Testis (tissue), 3 donors: Measurements from ENCODE around the gene PLXDC2. TPM values are rescaled to one million over a fixed set of nuclear protein-coding genes. Genes with fewer than 3 reads are reported as not detected.

Experiments
- DNase-seq: peaks from one replicate; pipeline ENCODE4 v3.0.0-alpha.2; 2019
- H3K27ac ChIP-seq, 2 donors: fragments of 200-600 bp; sonication (generic); one replicate each; pipeline ENCODE4 v1.5.1; 2019
- H3K27me3 ChIP-seq: fragments of 200-600 bp; sonication (generic); one replicate; pipeline ENCODE4 v1.5.1; 2019
- H3K36me3 ChIP-seq: fragments of 200-600 bp; sonication (generic); one replicate; pipeline ENCODE4 v1.5.1; 2017; ENCODE audit warnings: low read depth; ENCODE audit errors: missing control alignments
- H3K4me1 ChIP-seq: fragments of 200-600 bp; sonication (generic); one replicate; pipeline ENCODE4 v1.5.1; 2019
- H3K4me3 ChIP-seq, 2 donors: fragments of 200-600 bp; sonication (generic); one replicate each; pipeline ENCODE4 v1.5.1; 2017 to 2019
- H3K9me3 ChIP-seq: fragments of 200-600 bp; sonication (generic); one replicate; pipeline ENCODE4 v1.5.1; 2017
- CTCF ChIP-seq, 3 experiments: fragments of 450-650 bp in 2 of 3; fragments of 200-600 bp in 1 of 3; sonication (generic) in 1 of 3; IDR thresholded peaks; one replicate each; pipeline ENCODE4 v1.5.1; 2016 to 2019; ENCODE audit warnings: antibody characterized with exemption in 3 of 3, mild to moderate bottlenecking in 2 of 3, moderate library complexity in 1 of 3
- POLR2A ChIP-seq: fragments of 450-650 bp; IDR thresholded peaks from one replicate; pipeline ENCODE4 v1.6.1; 2017; ENCODE audit warnings: antibody characterized with exemption, mild to moderate bottlenecking, moderate library complexity
- WGBS, 2 donors: methylation state at CpG; one replicate each; pipeline ENCODE4 v1.1.5; 2018; 5-methylcytosine and 5-hydroxymethylcytosine counted together
- intact Hi-C: fragments of 100-400 bp; cut with DNase I; formaldehyde crosslinking; loops from one replicate; pipeline ENCODE4 v1.15.1; 2023; ENCODE audit warnings: low total_unique reads
- polyA plus RNA-seq: library from polyadenylated mRNA; stranded (reverse); fragments of 350-450 nt; fragmentation: Illumina TruSeq; extraction: RNeasy Lipid Tissue Mini Kit (QIAGEN cat#74804); gene quantifications from one replicate; pipeline ENCODE4 v1.2.3, GENCODE V29; 2014; ENCODE audit warnings: low read depth, low replicate concordance; ENCODE audit not compliant: insufficient read depth
- small RNA-seq, 2 donors: library from RNA; depleted of rRNA; stranded (forward); fragments of <200 nt; gene quantifications; one replicate each; pipeline ENCODE3, GENCODE V24; 2016
- total RNA-seq, 2 donors: library from RNA; depleted of rRNA; stranded (reverse); fragments of >200 nt; gene quantifications; one replicate each; pipeline ENCODE4 v1.2.3, GENCODE V29; 2016

Gene PLXDC2
- total and polyA plus RNA-seq, 3 donors from 2014 or later: 27.5 to 81.7 (median 53.6) TPM

DNA sequence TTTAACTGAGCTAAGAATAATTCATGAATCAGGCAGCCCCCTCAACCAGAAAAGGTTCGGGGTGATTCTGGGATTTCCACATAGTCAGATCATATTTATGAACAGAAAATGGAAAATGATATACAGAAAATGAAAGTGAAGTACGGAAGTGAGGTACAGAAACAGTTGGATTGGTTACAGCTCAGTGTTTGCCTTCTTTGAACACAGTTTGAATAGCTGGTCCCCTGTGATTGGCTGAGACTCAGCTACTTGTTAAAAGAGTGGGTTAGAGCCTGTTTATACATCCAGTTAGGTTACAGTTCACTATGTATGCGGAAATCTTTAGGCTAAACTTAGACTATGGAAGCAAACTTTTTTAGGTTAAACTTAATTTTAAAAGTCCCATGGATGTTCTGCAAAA is 511.7 kb downstream of the PLXDC2 start:
- TF ChIP-seq POLR2A (no peak), CTCF (IDR thresholded peaks at IDR 0.05) (no peak)
- DNase-seq: no peak
- Histone ChIP-seq H3K27ac (no peak overlapping the region), H3K4me3 (no peak overlapping the region), H3K36me3 (no peaks in the 10 kb centered on the region), H3K27me3 (no peaks in the 10 kb centered on the region), H3K9me3 (no peaks in the 10 kb centered on the region), H3K4me1 (no peaks in the 10 kb centered on the region)
- 91 to 95% methylated on average over 3 of the region's 3 CpGs for WGBS, 2 donors
- intact Hi-C loops: no loop called here

DNA sequence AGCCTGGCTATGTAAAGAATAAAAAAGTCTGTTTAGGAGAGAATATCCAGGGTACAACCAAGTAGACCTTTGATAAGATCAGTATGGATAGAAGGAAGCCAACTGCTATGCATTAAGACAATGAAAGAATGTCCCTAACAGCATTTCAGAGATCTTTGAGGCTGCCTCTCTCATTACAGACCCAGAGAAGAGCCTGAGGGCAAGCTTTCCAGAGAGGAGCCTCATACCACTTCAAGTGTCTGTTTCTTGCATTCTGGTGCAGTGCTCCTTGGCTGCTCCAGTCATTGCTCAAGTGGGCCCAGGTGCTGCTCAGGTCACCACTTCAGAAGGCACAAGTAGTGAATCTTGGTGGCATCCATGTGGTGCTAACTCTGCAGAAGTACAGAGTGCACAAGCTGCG is 514.0 kb downstream of the PLXDC2 start:
- Histone ChIP-seq H3K4me1 (no peaks in the 10 kb centered on the region), H3K4me3 (no peak overlapping the region), H3K36me3 (no peaks in the 10 kb centered on the region), H3K27ac (no peak overlapping the region), H3K9me3 (no peaks in the 10 kb centered on the region), H3K27me3 (no peaks in the 10 kb centered on the region)
- WGBS, 2 donors: 94% methylated on average over 1 of the region's 1 CpG; no CpG with 5 or more reads in 1 of the 2 donors
- intact Hi-C loops: no loop called here
- no peak for DNase-seq
- TF ChIP-seq POLR2A: no peak

DNA sequence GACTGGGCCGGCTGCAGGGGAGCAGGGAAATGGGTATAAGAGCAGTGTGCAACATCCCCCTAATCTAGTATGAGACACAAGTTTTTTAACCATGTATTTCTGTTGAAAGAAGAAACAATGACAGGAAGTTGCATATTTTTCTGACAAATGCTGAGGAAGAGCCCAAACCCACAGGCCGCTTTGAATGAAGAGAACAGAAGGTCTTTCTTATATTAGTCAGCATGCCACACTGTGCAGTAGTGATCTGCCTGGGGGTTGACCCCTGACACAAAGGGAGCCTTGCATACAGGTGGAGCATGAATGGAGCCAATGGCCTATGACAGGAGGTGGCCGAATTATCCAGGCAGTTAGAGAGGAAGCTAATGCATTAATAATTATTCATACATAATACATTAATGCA is 518.3 kb downstream of the PLXDC2 start:
- no peak overlapping the region for H3K4me3 ChIP-seq
- intact Hi-C loops: no loop called here
- TF ChIP-seq POLR2A (no peak), CTCF (IDR thresholded peaks at IDR 0.05) (no peak)

More for the DNA sequence above, 518.3 kb downstream of the PLXDC2 start:
- no peaks in the 10 kb centered on the region for H3K9me3 ChIP-seq
- H3K27ac ChIP-seq: no peak overlapping the region
- H3K4me1 ChIP-seq: no peaks in the 10 kb centered on the region
- no peak for DNase-seq
- WGBS, 2 donors: 88 to 90% methylated on average over 3 of the region's 3 CpGs
- no peaks in the 10 kb centered on the region for H3K36me3 ChIP-seq
- H3K27me3 ChIP-seq: no peaks in the 10 kb centered on the region

Small RNAs within 50 kb of the gene (small RNA-seq; reads per million reads assigned to genes)
- 0 reads per million in 2 donors for gene RNU6-1212P
